ENCODE data around the gene ATG13.

ATG13 gene

DNA sequence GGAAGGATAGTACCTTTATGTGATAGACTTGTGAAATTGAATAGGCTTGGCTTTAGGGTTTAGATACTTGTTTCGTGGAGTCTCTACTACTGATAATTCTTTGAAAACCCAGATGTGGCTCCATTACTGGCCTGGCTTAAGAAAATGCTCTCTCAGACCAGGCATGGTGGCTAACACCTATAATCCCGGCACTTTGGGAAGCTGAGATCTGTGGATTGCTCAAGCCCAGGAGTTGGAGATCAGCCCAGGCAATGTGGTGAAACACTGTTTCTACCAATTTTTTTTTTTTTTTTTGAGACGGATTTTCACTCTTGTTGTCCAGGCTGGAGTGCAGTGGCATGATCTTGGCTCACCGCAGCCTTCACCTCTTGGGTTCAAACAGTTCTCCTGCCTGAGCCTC is 40.9 kb downstream of the ATG13 start:
- DNase-seq (ENCODE audit: extremely low read depth, low read depth), result no peak
- H3K4me3 ChIP-seq (replicated peaks; ENCODE audit: low read depth, low read length), result no peak overlapping the region
- no peak for TF ChIP-seq CTCF (IDR thresholded peaks at IDR 0.05; ENCODE audit: low read depth, low read length, missing control alignments)

DNA sequence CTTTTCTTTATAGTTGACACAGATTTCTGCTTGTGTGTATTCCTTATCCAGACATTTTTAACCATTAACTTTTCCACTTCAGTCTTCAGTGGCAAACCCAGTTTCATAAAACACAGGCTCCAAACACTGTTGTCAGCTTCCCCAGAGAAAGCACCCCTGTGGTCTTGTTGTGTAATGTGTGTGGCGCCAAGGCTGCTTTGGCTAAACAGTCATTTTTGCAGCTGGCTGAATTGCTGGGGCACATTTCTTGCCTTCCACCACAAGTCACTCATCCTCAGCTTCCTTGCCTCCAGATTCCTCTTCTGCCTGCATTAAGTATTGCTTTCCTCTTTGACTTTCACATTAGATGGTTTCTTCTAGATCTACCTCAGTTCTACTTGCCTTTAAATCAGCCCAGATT is 42.6 kb downstream of the ATG13 start:
- no peak for TF ChIP-seq CTCF (IDR thresholded peaks at IDR 0.05; ENCODE audit: low read depth, low read length, missing control alignments)
- no peak overlapping the region for H3K4me3 ChIP-seq (replicated peaks; ENCODE audit: low read depth, low read length)
- no peak for DNase-seq (ENCODE audit: extremely low read depth, low read depth)

DNA sequence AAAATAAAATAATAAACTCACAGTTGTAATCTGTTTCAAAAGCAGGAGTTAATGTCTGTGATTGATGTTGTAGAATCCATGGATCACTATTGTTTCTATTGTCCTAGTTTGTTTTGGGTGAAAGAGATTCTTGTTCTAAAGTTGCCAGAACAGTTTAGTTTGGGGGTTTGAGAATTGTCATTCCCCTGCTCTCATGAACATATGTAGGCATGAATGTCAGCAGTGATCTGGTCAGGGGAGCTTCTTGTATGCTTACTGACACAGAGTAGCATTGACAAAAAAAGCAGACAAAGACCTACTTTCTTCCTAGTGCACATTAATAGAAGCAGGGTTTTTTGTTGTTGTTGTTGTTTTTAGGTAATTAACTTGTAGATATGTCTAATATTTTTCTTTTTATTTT is 44.5 kb downstream of the ATG13 start:
- no peak for DNase-seq (ENCODE audit: extremely low read depth, low read depth)
- no peak for TF ChIP-seq CTCF (IDR thresholded peaks at IDR 0.05; ENCODE audit: low read depth, low read length, missing control alignments)
- H3K4me3 ChIP-seq (replicated peaks; ENCODE audit: low read depth, low read length), result no peak overlapping the region

GRCh38 chr11:46662366-46662765 is 45.0 kb downstream of the ATG13 start:
- no peak for TF ChIP-seq CTCF (IDR thresholded peaks at IDR 0.05; ENCODE audit: low read depth, low read length, missing control alignments)
- no peak for DNase-seq (ENCODE audit: extremely low read depth, low read depth)
- H3K4me3 ChIP-seq (replicated peaks; ENCODE audit: low read depth, low read length), result no peak overlapping the region

DNA sequence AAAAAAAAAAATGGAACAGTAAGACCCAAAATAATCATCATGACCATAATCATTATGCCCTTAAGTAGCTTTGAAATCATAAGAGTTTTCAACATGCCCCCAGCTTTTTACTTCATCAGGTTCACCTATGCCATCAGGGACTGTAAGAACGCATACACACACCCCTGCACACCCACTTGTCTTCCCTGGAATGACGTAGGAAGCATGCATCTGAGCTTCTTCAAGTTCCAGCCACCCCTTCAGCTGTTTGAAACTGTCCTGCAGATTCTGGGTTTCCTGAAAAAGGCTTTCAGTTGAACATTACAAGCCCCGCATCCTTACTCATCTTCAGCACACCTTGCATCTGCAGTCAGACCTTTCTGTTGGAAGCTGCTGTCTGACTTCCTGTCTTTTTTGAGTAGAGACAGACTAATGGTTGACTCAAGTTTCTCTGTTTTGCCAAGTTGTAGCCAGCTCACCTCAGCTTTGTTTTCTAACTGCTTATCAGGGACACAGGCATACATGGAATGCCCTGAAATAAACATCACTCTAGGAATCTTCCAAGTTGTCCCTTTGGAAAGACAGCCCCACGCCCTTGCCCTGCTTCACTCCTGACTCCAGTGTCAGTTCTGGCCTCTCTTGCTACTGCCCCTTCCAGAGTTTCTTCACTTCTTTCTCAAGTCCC is 46.1 kb downstream of the ATG13 start:
- DNase-seq (ENCODE audit: extremely low read depth, low read depth), result no peak
- no peak overlapping the region for H3K4me3 ChIP-seq (replicated peaks; ENCODE audit: low read depth, low read length)
- no peak for TF ChIP-seq CTCF (IDR thresholded peaks at IDR 0.05; ENCODE audit: low read depth, low read length, missing control alignments)

GRCh38 chr11:46664612-46665011 is 47.3 kb downstream of the ATG13 start:
- H3K4me3 ChIP-seq (replicated peaks; ENCODE audit: low read depth, low read length), result no peak overlapping the region
- TF ChIP-seq CTCF (IDR thresholded peaks at IDR 0.05; ENCODE audit: low read depth, low read length, missing control alignments), result no peak
- no peak for DNase-seq (ENCODE audit: extremely low read depth, low read depth)

DNA sequence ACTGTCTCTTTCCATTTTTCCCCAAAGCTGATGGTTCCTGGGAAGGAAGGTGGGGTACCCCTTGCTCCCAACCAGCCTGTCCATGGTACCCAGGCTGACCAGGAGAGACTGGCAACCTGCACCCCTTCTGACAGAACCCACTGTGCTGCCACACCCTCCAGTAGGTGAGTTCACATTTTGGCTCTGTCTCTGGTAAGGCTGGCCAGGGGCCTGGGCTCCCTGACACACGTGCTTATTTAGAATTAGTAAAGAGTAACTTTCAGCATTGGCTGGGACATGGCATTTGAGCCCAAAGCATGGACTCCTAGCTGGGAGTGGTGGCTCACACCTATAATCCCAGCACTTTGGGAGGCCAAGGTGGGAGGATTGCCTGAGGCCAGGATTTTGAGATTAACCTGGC is 48.0 kb downstream of the ATG13 start:
- TF ChIP-seq CTCF (IDR thresholded peaks at IDR 0.05; ENCODE audit: low read depth, low read length, missing control alignments), result no peak
- no peak for DNase-seq (ENCODE audit: extremely low read depth, low read depth)
- no peak overlapping the region for H3K4me3 ChIP-seq (replicated peaks; ENCODE audit: low read depth, low read length)

Measured in HFF-Myc (cell line).